Osteoblast (primary cell): ENCODE measurements around the gene JARID2. TPM values are rescaled to one million over a fixed set of nuclear protein-coding genes. Genes with fewer than 3 reads are reported as not detected.

Source experiments
- DNase-seq: peaks from one replicate; pipeline ENCODE4 v3.0.0; 2011; ENCODE audit warnings: low spot score, mixed read lengths; ENCODE audit not compliant: insufficient read length; ENCODE audit errors: missing footprints
- H2AFZ ChIP-seq: 2 replicates; pipeline ENCODE4 v1.6.0; 2011; ENCODE audit warnings: mild to moderate bottlenecking, low read length
- H3K27ac ChIP-seq: 2 replicates; pipeline ENCODE4 v1.5.1; 2011; ENCODE audit warnings: mild to moderate bottlenecking, low read depth, low read length, moderate library complexity
- H3K27me3 ChIP-seq: 2 replicates; pipeline ENCODE4 v1.6.0; 2012; ENCODE audit warnings: mild to moderate bottlenecking, control low read depth, inconsistent platforms, low read length, moderate library complexity; ENCODE audit not compliant: insufficient read depth
- H3K36me3 ChIP-seq: 2 replicates; pipeline ENCODE4 v1.5.1; 2011; ENCODE audit warnings: mild to moderate bottlenecking, low read length, control low read depth, moderate library complexity; ENCODE audit not compliant: insufficient read depth
- H3K4me1 ChIP-seq: 2 replicates; pipeline ENCODE4 v1.5.1; 2011; ENCODE audit warnings: mild to moderate bottlenecking, low read length, control low read depth, moderate library complexity; ENCODE audit not compliant: insufficient read depth
- H3K4me2 ChIP-seq: 2 replicates; pipeline ENCODE4 v1.6.0; 2011; ENCODE audit warnings: mild to moderate bottlenecking, low read length; ENCODE audit not compliant: insufficient read depth
- H3K4me3 ChIP-seq: fragments of 200-600 bp; sonication (generic); 3 replicates; pipeline ENCODE4 v1.5.1; 2012; ENCODE audit warnings: mild to moderate bottlenecking, low read length, inconsistent platforms; ENCODE audit not compliant: insufficient read depth
- H3K79me2 ChIP-seq: 2 replicates; pipeline ENCODE4 v1.6.0; 2012; ENCODE audit warnings: mild to moderate bottlenecking, low read length, control low read depth, inconsistent platforms; ENCODE audit not compliant: insufficient read depth
- H3K9me3 ChIP-seq: 2 replicates; pipeline ENCODE4 v1.5.1; 2011; ENCODE audit warnings: low read depth, low read length, control low read depth
- H4K20me1 ChIP-seq: 2 replicates; pipeline ENCODE4 v1.6.0; 2012; ENCODE audit warnings: mild to moderate bottlenecking, low read length, control low read depth; ENCODE audit not compliant: insufficient read depth
- CTCF ChIP-seq: IDR thresholded peaks from 2 replicates; pipeline ENCODE4 v1.5.1; 2011; ENCODE audit warnings: mild to moderate bottlenecking, low read depth, low read length, moderate library complexity; ENCODE audit errors: extremely low read depth
- total RNA-seq: library from RNA; depleted of rRNA; stranded (reverse); fragments of >200 nt; gene quantifications from 2 replicates; pipeline ENCODE4 v1.2.3, GENCODE V29; 2012

Gene JARID2
- total RNA-seq, 1 donor, result 10.5 TPM

GRCh38 chr6:15344192-15344519 lies 98.3 kb downstream of the JARID2 start:
- H3K4me2 ChIP-seq, result no peak overlapping the region
- no peak overlapping the region for H3K27ac ChIP-seq
- H3K27me3 ChIP-seq, result no peaks in the 10 kb centered on the region
- no peak overlapping the region for H3K4me3 ChIP-seq
- H3K9me3 ChIP-seq, result no peaks in the 10 kb centered on the region
- peaks cover 30% of the 10 kb centered on the region for H4K20me1 ChIP-seq
- DNase-seq, result no peak
- no peak for TF ChIP-seq CTCF
- H3K4me1 ChIP-seq, result peaks cover 7% of the 10 kb centered on the region
- H3K79me2 ChIP-seq, result peaks cover 80% of the 10 kb centered on the region
- no peak overlapping the region for H2AFZ ChIP-seq
- H3K36me3 ChIP-seq, result no peaks in the 10 kb centered on the region

GRCh38 chr6:15344831-15345230 lies 99.0 kb downstream of the JARID2 start:
- no peak for TF ChIP-seq CTCF
- H4K20me1 ChIP-seq, result peaks cover 33% of the 10 kb centered on the region

GRCh38 chr6:15346315-15346714 lies 100.4 kb downstream of the JARID2 start:
- H2AFZ ChIP-seq, result no peak overlapping the region
- H4K20me1 ChIP-seq, result peaks cover 44% of the 10 kb centered on the region
- no peak overlapping the region for H3K4me3 ChIP-seq
- no peak overlapping the region for H3K4me2 ChIP-seq
- H3K9me3 ChIP-seq, result no peaks in the 10 kb centered on the region
- no peak for DNase-seq
- no peaks in the 10 kb centered on the region for H3K27me3 ChIP-seq
- H3K79me2 ChIP-seq, result peaks cover 76% of the 10 kb centered on the region
- H3K4me1 ChIP-seq, result peaks cover 23% of the 10 kb centered on the region
- TF ChIP-seq CTCF, result no peak
- no peak overlapping the region for H3K27ac ChIP-seq
- no peaks in the 10 kb centered on the region for H3K36me3 ChIP-seq

More at GRCh38 chr6:15344831-15345230, 99.0 kb downstream of the JARID2 start:
- DNase-seq, result no peak
- H3K27me3 ChIP-seq, result no peaks in the 10 kb centered on the region
- no peaks in the 10 kb centered on the region for H3K36me3 ChIP-seq
- no peak overlapping the region for H3K4me3 ChIP-seq
- peaks cover 79% of the 10 kb centered on the region for H3K79me2 ChIP-seq
- H2AFZ ChIP-seq, result no peak overlapping the region
- no peak overlapping the region for H3K4me2 ChIP-seq
- peaks cover 14% of the 10 kb centered on the region for H3K4me1 ChIP-seq
- H3K27ac ChIP-seq, result no peak overlapping the region
- H3K9me3 ChIP-seq, result no peaks in the 10 kb centered on the region

GRCh38 chr6:15348528-15348927 lies 102.7 kb downstream of the JARID2 start:
- H3K9me3 ChIP-seq, result no peaks in the 10 kb centered on the region
- TF ChIP-seq CTCF, result no peak
- no peak overlapping the region for H2AFZ ChIP-seq
- H3K27me3 ChIP-seq, result no peaks in the 10 kb centered on the region
- no peaks in the 10 kb centered on the region for H3K36me3 ChIP-seq
- peaks cover 70% of the 10 kb centered on the region for H3K79me2 ChIP-seq
- H3K4me1 ChIP-seq, result peaks cover 41% of the 10 kb centered on the region
- H3K4me2 ChIP-seq, result no peak overlapping the region
- H3K4me3 ChIP-seq, result no peak overlapping the region
- no peak for DNase-seq
- no peak overlapping the region for H3K27ac ChIP-seq
- peaks cover 53% of the 10 kb centered on the region for H4K20me1 ChIP-seq
